CD1c-positive myeloid dendritic cell (primary cell): ENCODE results near the gene TEAD4.

Experiments
- DNase-seq: peaks from one replicate; pipeline ENCODE4 v3.0.0-alpha.2; 2016; ENCODE audit errors: extremely low spot score

Gene TEAD4

DNA sequence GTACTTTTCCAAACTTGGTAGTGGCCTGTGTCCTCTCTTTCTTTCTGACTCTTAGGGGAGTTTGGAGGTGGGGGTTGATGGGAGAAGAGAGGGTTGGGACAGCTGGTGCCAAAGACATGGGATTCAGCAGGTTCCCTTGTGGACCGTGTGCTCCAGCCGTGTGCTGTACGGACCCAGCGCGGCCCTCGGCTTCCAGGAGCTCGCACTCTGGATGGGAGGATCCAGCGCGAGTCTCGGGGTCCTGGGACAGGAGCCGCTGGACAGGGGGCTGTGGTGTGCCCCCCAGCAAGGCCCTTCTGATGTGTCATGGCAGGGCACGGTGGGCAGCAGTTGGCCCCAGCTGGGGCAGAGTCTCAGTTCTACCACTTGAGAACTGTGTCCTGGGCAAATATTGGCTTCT, 73.0 kb downstream of the TEAD4 start:
- no peak for DNase-seq

DNA sequence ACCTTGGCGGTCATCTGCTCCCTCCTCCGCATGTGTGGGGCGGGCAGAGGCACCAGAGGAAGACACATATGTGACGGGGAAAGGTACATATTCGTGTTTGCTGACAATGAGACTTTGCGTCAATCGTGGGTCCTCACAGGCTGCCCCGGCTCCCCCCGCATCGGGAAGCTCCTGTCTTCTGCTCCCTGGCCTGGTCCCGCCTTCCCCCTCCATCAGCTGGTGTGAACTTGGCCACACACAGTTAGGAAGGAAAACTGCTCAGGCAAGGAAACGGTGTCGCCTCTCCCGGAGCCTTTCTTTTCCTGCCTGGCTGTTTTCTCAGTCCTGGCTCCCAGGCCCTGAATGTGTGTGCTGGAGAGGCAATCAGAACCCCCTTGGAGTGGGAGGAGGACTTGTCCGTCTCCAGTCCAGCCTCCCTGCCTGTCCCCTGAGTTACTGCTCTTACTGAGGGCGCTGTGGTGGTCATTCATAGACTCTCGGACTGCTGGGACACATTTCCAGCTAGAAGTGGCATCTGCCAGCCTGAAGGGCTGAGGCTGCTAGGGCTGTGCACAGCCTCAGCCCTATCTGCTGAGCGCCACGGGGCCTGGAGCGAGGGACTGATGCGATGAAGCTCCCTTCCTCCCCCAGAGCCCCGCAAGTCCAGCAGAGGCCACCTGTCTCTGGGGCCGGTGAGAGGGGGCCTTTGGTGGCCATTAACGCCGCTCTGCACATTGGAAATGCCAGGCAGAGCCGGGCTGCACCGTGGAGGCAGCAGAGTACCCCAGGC, 73.8 kb downstream of the TEAD4 start:
- DNase-seq: no peak

DNA sequence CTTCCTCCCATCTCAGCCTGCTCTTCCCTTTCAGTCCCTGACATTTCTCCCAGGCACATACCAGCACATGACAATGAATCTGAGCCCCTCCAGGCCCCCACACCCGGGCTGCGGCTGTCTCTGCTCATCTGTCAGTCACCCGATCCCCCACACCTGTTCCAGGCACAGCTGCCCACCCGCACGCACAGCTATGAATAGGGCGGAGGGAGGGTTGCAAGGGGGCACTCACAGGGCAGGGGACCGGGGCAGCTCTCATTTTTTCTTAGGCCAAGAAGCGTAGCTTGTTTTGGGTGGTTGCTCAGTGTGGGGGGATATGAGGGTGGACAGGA, 74.3 kb downstream of the TEAD4 start:
- no peak for DNase-seq

DNA sequence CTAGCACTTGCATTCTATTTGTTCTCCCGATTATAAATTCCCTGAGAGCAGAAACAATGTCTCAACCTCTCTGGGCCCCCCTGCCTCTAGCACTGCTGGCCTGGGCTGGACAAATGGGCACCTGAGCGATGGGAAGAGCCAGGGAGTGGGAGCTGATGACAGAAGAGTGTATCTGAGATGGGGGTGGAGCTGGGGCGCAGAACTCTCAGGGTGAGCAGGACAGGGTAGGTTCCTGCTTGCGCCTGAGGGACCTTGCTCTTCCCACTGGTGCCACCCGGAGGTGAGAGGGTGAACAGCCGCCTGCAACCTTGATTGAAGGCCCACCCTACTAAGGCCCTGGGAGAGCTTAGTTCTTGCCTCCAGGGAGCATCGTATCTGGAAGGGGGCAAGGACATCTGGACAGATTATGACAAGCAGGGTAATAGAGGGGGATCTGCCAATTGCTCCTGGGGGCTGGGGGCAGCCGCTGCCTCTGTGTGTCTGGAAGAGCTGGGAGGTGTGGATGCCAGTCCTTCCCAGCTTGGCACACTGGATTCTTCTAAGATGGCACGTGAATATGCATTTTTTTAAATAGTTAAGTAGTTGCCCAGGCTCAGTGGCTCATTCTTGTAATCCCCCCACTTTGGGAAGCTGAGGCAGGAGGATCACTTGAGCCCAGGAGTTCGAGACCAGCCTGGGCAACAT, 75.0 kb downstream of the TEAD4 start:
- DNase-seq: peak; percentile 43

DNA sequence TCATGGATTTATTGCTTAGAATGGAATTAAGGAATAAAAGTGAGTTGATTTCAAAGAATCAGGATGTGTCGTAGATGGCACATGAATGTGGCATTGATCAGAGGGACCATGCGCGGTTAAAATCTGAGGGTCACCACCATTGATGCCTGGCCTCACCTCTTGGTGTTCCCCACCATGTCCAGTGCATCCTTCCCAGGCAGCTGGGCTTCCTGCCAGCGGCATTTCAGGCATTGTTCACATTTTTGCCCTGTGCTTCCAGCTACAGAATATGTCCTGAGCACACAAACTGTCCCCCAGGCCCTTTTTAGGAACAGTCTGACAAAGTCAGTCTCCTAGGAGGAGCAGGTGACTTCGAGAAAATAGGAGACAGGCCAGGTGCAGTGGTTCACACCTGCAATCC, 76.0 kb downstream of the TEAD4 start:
- DNase-seq: no peak

DNA sequence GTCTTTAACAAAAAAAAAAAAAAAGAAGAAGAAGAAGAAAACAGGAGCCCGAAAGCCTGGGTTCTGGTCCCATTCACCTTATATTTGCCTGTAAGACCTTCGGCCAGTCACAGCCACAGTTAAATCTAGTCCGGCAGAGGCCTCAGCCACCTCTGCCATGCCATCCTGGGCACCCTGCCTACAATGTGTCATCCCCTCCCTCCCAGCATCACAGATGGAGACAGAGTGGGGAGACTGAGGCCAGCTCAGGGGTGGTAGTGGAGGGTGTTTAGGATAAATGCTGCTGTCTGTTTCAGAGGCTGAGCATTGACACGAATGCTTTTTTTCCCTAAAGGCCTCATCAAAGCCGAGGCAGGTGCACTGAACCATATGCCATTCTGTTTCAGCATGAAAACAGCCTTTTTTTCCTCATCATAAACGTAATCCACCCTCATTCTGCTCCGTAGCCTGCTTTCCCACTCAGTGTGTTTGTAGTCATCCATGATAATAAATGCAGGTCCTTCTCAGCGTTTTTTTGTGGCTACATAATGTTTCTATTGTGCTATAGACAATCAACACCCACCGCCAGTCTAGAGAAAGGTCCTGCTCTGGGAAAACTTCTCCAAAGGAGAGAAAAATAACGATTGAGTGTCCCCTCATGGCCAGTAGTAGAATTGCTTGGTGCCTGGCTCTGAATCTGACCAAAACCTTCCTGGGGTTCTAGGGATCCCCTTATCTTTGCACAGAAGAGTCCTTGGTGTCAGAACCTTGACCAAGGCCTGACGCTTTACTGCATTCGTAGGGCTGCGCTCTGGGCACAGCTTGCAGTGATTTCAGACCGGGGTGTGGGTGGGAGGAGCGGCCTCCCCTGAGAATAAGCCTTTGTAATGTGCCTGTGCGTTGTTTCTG, 76.9 kb downstream of the TEAD4 start:
- DNase-seq: no peak

DNA sequence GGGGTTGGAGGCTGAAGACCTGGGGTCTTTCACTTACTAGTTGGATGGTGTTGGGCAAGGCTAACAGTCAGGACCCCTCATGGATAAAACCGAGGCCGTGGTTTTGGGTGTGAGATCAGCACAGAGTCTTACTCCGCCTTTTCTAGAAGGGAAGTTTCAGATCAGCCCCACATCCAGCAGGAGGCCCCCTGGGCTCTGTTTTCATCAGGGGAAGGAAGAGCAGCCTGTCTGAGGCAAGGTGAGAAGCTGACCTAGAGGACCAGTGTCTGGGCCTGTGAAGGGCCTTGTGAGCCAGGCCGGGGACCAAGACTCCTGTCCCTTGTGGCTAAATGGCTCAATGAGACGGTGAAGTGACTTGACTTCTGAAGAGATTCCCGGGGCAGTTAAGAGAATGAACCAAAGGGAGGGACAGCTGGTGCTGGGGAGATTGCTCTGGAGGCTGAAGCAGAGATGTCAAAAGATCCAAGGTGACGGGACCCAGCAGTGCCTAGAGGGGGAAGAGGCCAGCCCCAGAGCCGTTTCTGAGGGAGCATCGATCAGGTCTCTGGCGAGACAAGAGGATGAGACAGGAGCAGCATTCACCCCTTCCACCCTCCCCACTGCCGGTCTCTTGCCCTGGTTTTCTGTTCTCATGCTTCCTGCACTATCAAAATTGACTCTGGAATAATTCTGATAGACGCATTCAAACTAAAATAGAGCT, 77.9 kb downstream of the TEAD4 start:
- DNase-seq: no peak

DNA sequence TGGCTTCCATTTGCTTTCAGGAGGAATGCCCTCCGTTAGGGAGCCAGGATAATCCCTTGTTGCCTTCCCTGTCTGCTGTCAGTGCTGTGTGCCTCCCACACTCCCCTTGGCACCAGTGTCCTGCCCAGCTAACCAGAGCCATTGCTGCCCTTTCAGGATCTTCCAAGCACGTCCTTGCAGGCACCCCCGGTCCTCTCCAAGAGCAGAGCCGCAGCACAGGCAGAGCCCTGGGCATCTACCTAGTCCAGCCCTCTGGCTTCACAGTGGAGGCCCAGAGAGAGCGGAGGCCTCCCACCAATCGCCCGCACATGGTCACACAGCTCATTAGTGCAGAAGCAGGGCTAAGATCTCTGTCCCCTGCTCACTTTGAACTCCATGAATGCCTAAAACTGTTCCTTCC, 79.0 kb downstream of the TEAD4 start:
- DNase-seq: no peak

DNA sequence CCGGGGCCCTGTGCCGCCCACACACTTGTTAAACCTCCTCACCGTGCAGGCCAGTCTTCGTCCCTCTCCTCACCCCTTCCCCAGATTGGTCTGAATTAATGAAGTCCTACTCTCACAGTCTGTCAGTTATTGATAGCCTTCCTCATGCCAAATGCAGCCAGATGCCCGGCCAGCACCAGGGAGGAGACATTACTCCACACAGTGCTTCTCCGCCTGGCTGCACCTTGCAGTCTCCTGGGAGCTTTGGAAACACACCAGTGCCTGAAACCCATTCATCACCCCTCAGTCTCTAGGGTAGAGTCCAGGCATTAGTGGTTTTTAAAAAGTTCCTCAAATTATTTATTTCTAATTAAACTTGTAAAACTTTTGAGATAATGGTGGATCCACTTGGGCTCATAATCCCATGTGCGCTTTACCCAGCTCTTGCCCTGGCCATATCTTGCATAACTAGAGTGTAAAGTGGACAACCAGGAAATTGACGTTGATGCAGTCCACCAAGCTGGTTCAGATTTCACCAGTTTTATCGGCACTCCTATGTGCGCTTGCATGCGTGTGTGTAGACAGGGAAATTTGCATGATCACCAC, 79.8 kb downstream of the TEAD4 start:
- DNase-seq: no peak

DNA sequence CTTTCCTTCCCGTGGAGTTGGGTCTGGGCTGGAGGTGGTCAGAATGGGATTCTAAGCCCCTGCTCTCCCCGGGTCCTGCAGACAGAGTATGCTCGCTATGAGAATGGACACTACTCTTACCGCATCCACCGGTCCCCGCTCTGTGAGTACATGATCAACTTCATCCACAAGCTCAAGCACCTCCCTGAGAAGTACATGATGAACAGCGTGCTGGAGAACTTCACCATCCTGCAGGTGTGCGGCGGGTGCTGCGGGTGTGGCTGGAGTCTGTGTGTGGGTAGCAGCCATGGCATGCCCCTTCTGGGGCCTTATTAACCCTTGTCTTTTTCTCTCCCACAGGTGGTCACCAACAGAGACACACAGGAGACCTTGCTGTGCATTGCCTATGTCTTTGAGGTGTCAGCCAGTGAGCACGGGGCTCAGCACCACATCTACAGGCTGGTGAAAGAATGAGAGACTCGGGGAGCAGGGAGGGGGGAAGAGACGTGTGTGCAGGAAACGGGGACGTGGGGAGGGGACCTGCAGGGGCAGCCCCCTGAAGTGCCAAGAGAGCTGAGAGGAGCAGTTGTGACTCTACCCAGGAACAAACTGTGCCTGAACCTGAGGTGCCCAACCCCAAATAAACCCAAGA, 80.9 kb downstream of the TEAD4 start:
- DNase-seq: no peak

DNA sequence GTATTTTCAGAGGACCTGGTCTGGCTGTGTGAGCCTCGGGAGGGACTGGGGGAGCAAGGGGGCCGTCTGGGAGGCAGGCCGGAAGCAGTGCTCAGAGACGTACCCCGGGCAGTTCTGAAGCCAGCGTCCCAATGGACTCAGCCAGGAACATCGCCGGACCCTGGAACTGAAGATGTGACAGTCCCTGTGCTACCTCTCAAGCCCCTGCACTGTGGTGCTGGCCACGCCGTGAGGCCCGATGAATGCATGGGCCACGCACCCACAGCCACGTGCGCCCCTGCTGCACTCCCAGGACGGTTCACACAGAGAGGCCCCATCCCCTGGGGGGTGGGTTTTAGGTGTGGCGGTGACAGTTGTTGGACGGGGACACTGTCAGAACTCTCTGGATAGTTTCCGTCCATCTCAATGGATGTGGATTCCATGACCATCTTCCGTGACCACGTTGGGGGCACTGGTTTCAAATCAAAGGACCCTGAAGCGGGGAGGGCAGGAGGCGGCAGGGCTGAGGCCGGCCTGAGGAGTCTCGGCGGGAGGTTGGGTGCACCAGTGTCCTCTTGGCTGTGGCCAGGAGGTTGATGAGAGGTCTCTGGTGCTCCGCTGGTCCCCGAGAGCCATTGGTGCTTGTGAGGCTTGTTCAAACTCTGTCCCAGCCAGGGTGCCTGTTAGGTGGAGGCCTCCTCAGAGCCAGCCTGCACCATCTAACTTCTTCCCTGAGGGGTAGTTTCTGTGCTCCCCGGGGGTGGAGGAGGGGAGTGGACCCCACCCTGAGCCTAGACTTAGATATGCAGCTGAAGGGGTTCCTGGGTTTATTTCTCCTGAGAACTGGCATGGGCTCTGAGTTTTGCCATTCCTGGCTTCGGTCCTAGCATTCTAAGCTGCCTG, 81.7 kb downstream of the TEAD4 start:
- DNase-seq: no peak

DNA sequence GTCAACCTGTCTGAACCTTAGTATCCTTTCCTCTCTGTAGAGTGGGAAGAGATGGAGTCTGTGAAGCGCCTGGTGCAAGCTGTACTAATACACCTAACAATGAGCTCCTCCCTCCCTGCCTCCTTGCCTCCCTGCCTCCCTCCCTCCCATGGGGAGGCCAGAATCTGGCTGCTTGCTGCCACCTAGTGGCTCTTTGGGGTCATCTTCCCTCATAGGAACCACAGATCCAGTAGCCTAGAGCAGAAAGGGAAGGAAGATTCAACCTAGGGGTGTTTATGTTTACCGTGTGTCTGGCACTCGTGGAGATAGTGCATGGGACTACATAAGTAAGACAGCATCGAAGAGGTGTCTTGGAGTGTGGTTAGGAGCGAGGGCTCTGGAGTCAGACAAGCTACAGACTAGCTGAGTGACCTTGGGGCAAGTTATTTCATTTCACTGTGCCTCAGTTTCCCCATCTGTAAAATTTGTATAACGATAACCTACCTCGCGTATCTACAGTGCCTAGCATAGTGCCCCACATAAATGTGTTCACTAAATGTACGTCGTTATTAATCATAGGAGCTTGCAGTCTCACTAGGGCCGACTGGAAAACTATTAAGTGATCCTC, 82.5 kb downstream of the TEAD4 start:
- DNase-seq: peak; percentile 74

DNA sequence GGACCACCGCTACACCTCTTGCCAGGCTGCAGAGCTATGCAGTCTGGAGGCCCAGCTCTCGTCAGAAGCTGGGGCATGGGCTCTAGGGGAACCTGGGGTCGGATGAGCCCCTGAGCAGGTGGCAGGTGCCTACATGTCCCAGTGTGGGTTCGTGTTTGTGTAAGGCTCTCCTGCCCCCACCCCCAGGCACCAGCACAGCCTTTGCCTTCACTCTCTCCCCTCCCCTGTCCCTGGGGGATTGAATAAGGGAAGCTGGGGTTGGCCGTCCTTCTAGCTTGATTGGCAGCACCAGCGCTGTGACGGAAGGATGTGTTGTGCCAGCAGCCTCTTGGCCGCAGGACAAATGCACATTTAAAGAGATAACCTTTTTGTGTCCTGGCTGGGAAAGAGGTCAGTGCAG, 83.2 kb downstream of the TEAD4 start:
- DNase-seq: peak; percentile 4

DNA sequence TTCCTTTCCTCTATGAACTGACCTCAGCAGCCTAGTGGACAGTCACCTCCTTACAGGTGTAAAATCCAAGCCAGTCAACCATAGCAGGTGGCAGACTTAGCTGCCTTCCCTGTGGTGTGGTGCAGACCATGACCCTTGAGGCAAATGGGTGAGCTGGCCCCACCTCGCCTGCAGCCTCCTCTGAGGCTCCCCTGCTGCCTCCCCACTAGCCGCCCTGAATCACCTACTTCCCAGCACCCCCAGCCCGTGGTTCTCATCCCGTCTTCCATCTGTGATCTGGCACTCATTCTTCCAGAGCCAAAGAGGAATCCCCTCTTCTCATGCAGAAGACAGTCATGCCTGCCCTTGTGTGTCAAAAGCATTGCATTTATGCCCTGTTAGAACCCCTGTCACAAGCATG, 83.6 kb downstream of the TEAD4 start:
- DNase-seq: no peak

DNA sequence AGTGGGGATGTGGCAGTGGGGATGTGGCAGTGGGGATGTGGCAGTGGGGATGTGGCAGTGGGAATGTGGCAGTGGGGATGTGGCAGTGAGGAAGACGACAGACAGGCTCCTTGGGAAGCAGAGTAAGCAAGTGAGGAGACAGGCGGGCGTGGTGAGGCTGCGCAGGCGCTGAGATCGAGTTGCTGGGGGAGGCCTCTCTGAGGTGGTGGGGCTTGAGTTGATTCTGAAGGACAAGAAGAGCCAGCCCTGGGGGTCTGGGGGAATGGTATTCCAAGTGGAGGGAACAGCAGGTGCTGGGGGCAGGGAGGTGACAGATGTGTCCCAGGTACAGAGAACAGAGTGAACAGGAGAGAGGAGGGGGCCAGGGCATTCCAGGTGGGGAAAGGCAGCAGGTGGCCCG, 84.2 kb downstream of the TEAD4 start:
- no peak for DNase-seq

DNA sequence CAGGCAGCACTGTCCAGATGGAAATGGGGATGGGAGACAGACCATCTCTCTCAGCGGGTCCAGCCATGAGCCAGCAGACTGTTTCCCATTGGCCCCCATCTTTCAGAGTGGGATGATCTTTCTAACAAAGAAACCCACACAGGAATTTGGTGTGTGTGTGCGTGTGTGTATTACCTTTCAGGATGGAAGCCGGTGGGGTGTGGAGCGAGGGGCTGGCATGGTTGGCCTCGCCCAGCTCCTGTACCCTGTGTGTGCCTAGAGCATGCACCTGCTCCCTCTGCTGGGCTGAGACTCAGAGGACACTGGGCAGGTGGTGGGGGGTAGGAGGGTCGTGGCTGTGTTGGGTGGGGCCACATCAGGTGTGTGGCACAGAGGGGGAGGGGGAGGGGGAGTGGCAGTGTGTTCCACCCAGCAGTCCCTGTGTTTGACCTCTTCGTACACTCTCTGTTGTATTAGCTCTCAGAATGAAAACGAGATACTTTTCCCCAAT, 85.0 kb downstream of the TEAD4 start:
- no peak for DNase-seq

DNA sequence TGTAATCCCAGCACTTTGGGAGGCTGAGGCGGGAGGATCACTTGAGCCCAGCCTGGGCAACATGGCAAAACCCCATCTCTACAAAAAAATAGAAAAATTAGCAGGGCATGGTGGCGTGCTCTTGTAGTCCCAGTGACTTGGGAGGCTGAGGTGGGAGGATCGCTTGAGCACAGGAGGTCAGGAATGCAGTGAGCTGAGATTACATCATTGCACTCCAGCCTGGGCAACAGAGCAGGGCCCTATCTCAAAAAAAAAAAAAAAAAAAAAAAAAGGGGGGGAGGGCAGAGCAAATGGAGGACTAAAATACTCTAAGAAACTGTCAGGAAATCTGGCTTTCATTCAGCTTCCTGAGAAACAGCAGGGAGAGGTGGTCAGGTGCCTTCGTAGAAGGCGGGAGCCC, 86.3 kb downstream of the TEAD4 start:
- DNase-seq: no peak

DNA sequence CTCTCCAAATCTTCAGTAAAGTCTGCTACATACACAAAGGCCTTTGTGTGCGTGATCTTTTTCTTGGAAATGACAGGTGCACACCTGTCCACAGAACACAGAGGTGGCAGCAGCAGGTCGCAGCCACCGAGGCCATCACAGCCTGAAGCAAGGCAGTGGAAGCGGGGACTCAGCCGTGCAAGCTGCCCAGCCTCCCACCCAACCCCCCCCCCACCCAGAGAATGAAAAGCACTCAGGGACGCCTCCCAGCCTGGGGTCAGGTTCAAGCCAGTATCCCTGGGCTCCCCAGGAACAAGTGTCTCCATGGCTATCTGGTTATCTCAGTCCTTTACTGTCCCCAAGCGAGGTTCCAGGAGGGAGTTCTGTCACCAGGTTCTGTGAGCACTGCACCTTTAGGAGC, 86.8 kb downstream of the TEAD4 start:
- no peak for DNase-seq

DNA sequence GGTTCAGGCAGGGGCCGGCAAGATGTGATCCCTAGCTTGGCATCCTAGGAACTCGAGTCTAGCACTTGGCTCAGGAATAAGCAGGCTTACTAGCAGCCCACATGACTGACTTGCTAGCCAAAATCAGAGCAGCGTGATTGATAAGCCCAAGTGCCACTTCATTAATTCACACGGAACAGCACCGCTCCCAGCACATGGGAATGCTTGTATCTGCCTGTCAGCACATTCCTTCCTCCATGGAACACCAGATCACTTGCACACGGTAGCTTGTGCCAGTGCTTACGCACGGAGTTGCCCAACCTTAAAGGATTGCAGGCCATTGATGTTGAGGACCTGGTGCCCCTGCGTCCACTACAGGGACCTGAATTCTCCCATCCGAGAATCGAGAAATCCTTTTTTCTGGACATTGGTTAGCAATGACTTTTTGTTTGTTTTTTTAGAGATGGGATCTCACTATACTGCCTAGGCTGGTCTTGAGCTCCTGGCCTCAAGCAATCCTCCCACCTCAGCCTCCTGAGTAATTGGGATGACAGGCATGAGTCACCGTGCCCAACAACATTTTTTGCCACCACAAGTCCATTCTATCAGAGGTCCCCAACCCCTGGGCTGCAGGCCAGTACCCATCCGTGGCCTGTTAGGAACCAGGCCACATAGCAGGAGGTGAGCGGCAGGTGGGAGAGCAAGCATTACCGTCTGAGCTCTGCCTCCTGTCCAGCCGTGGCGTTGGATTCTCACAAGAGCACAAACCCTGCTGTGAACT, 87.4 kb downstream of the TEAD4 start:
- DNase-seq: no peak
